Head of caudate nucleus (tissue), 42 donors: ENCODE measurements around the gene FAM13A.

Source experiments
- DNase-seq, 42 donors: peaks; one replicate each; pipeline versions ENCODE4 v3.0.0 to v3.0.0-alpha.2; 2020 to 2021; ENCODE audit warnings: mixed read lengths in 7 of 42
- intact Hi-C: fragments of 100-400 bp; cut with DNase I; formaldehyde crosslinking; loops from one replicate; pipeline ENCODE4 v1.15.0; 2022

The FAM13A gene

DNA sequence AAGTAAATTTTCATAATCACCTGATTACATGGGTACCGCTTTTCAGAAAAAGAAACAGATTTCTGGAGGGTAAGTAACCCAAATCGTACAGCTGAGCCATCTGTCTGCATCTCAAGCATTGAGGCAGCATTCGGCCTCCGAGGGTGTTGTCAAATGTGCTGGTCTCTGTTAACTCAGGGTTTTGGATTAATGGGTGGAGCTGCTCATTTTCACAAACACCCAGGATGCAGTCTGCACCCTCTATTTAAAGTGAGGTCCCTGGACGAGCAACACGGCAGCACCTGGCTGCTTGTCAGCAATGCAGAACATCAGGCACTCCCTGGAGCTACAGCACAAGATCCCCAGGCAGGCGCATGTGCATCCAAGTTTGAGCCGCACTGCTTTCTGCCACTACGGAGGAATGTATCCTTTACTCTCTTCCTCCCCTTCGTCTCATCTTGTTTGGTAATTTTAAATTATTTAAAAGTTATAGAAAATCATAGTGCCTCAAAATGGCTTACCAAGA is 334.7 kb downstream of the FAM13A start:
- intact Hi-C loops: no loop called here
- DNase-seq: no peak

- no peak for DNase-seq
- intact Hi-C loops: no loop called here
Measured at GRCh38 chr4:88720451-88721428, 336.2 kb downstream of the FAM13A start.

DNA sequence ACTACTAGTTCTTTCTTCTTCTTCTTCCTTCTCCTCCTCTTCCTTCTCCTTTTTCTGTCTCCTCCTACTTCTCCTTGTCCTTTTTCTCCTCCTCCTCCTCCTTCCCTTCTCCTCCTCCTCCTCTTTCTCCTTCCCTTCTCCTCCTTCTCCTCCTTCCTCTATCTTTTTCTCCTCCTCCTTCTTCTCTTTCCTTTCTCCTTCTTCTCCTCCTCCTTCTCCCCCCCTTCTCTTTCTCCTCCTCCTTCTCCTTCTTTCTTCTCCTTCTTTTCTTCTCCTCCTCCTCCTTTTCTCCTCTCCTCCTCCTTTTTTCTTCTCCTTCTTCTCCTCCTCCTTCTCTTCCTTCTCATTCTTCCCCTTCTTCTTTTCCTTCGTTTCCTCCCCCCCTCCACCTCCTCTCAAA is 337.6 kb downstream of the FAM13A start:
- intact Hi-C loops: no loop called here

GRCh38 chr4:88718098-88718497 is 338.9 kb downstream of the FAM13A start:
- DNase-seq: no peak
- intact Hi-C loops: no loop called here

More for the DNA sequence above, 337.6 kb downstream of the FAM13A start:
- DNase-seq: no peak

DNA sequence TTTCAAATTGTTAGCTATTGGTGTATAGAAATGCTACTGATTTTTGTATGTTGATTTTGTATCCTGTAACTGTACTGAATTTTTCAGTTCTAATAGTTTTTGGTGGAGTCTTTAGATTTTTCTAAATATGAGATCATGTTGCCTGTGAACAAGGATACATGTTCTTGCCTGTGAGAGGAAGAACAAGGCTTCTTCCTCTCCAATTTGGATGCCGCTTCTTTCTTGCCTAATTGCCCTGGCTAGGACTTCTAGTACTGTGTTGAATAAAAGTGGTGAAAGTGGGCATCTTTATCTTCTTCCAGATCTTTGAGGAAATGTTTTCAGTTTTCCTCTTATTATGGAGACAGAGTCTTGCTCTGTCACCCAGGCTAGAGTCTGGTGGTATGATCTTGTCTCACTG is 343.2 kb downstream of the FAM13A start:
- intact Hi-C loops: no loop called here
- no peak for DNase-seq

DNA sequence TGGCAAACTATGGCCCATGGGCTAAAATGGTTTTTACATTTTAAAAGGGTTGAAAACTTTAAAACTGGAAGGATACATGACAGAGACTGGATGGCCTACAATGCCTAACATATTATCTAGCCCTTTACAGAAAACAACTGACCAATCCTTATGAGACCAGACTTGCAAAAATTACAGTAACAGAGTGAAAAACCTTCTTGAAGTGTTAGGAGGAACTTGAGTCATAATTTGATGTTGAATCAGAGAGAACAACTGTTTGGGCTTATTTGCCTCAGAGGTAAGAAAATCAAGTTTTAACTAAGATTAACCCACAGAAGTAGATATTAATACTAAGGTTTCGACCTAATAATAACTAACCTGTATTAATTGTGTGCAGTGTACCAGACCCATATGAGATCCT is 347.0 kb downstream of the FAM13A start:
- DNase-seq: no peak
- intact Hi-C loops: loop anchor here (10.0 kb wide), 1 partner anchor 95 kb away; no protein-coding TSS in a partner anchor

DNA sequence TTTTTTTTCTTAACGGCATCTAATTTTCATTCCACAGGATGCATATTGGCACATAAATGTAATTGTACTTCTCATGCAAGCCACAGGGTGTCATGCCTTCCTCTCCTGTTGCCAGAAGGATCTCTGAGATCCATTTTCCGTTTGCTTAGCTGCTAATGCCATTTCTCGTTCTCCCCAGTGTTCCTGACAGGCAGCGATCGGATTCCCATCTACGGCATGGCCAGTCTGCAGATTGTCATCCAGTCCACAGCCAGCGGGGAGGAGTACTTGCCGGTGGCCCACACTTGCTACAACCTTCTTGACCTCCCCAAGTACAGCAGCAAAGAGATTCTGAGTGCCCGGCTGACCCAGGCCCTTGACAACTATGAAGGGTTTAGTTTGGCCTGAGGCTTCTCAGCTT is 350.4 kb downstream of the FAM13A start:
- peak in 32 of 42 donors; percentile 16 to 83 (median 55) for DNase-seq
- intact Hi-C loops: loop anchor here (10.0 kb wide), 1 partner anchor 98 kb away; no protein-coding TSS in a partner anchor

DNA sequence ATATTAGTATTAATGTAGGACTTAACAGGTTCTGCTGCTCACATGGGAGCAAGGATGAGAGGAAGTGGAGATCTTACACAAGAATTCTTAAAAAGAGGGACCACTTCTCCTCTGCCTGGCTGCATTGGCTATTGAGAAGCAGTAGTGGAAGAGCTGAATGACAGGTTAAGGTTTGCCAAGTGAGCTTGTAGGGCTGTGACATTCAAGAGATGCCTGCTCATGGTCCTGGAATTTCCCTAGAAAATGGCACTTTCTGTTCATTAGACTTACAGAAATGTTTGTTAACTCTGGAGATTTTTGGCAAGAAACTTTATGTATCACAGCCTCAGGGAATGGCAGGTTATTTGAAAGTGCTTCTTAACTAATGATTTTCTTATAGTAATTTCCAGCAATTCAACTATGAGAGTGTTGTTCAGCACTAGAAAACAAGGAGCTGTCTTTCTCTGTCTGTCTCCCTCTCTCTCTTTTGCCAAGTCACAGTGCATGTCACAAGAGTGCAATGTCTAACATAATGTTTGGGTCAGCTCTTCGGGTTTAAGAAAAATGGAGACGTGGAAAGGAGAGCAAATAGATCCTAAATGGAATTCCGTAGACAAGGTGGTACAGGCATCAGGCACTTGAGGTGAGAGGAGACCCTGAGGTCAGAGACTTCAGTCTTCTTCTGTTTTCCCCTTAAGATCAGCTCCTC is 351.0 kb downstream of the FAM13A start:
- peak in 1 of 42 donors; percentile 52 for DNase-seq
- intact Hi-C loops: loop anchor here (10.0 kb wide), 1 partner anchor 99 kb away; no protein-coding TSS in a partner anchor

DNA sequence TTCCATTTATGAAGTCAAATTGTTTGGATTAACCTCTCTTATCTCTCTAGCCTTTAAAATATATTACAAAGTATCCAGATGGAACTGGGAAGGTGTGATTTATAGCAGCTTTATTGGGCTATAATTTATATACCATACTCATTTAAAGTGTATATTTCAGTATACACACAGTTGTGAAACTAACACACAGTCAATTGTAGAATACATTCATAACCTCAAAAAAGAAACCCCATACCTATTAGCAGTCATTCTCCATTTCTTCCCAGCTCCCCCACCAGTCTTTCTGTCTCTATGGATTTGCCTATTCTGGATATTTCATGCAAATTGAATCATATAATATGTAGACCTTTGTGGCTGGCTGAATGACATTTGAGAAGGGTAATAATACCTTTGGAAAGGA is 351.8 kb downstream of the FAM13A start:
- intact Hi-C loops: loop anchor here (10.0 kb wide), 1 partner anchor 100 kb away; no protein-coding TSS in a partner anchor
- no peak for DNase-seq

DNA sequence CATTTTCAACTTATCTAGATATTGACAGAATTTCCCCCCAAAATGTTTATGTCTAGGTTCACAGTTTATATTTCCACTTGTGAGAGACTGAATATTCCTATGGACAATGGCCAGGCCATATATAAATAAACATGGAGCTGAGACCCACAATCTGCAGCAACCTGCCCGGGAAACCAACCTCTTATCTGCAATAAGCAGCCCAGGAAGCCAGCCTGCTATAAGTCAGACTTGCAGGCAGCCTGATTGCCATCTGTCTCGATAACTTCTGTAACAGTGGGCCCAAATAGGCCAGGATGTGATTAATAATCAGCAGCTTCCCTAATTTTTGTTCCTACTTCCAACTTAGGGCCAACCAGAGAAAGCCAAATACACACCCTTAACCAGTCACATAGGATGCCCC is 354.2 kb downstream of the FAM13A start:
- intact Hi-C loops: loop anchor here (10.0 kb wide), 1 partner anchor 102 kb away; no protein-coding TSS in a partner anchor
- no peak for DNase-seq

DNA sequence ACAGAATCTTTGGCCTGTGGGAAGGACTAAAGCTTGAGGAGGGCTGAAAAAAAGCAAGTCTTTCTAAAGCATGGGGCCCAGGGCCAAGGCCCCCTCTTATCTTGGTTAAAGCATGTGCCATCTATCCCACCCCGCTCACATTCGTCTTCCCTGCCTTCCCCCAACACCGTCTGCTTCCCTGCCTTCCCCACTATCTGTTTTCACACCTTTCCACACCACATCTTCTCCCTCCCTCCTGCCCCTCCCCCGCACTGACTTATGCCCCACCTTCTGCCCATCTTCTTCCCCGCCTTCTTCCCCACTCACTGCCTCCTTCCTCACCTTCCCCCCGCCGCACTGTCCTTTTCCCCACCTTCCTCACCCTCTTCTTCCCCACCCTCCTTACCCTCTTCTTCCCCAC is 358.5 kb downstream of the FAM13A start:
- intact Hi-C loops: no loop called here

DNA sequence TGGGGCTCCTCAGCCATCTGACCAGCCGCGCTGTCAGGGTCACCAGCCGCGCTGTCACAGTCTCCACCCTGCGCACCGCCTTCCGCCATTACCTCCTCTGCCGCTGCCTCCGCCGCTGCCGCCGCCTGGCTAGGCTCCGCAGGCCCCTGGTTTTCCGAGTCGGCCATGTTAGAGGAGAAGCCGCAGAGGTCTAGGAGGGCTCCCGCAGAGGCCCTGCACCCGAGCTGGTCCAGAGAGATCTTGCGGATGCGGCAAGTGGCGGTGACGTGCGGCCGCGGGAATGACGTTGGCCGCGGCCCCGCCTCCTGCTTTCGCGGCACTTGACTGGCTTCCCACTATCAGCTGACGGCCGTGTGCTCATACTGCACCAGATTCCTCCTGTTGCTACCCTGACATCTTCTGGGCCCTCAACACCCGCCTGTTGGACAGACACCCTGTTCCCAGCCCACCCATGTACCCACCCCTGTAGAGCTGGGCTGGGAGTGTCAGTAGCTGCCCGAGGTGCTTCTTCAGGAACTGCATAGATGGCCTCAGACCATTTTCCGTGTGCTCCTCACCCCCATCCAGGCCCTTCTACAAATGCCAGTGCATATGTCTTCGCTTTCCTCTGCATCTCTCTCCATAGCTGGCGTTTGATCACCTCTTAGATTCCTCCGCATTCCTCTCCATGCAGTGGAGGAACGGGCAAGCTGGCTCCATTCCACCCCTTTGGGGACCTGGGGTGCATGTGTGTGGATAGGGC is 359.2 kb downstream of the FAM13A start, which contains the start of gene NAP1L5:
Gene NAP1L5 (minus strand): TSS at position 242 of the 742 bp plus-strand sequence. CDS start 75 bp downstream, at position 167.
- intact Hi-C loops: no loop called here

More for the DNA sequence above, 358.5 kb downstream of the FAM13A start:
- DNase-seq: no peak

DNA sequence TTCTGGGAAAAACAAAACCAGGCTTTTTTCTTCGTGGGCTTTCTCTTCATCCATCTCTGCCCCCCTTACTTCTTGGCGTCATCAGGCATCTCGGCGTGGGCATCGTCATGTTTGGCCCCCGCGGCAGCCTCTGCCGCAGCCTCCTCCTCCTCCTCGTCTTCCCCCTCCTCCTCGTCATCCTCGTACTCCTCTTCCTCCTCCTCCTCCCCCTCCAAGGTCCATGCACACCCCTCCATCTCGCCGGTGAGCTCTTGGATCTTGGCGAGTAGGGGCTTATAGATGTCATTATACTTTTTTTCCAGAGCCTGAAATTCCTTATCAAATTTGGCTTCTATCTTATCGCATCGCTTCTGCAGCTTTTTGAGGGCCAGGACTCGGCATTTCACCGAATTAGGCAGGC is 359.8 kb downstream of the FAM13A start:
- intact Hi-C loops: no loop called here
- DNase-seq: peak in 33 of 42 donors; percentile 9 to 70 (median 38)

More for the DNA sequence above, 359.2 kb downstream of the FAM13A start, which contains the start of gene NAP1L5:
- peak; percentile 49 to 91 (median 76) for DNase-seq

DNA sequence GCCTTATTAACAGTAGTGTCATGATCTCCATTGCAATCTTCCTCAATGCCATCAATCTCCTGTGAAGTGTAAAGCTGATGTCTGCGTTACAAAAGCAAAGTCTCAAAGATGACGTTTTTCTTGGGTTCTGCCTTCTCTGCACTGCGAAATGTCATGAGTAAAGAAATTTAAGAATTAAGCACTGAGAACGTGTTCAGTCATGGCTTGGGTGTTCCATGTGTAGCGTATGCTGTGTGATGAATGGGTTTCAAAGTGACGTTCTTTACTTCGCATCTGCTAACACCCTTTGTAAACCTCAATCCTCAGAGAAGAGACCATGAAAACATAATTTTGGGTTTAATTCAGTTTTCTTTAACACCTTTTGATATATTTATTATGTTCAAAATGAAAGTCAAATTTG is 360.4 kb downstream of the FAM13A start:
- intact Hi-C loops: no loop called here
- no peak for DNase-seq

DNA sequence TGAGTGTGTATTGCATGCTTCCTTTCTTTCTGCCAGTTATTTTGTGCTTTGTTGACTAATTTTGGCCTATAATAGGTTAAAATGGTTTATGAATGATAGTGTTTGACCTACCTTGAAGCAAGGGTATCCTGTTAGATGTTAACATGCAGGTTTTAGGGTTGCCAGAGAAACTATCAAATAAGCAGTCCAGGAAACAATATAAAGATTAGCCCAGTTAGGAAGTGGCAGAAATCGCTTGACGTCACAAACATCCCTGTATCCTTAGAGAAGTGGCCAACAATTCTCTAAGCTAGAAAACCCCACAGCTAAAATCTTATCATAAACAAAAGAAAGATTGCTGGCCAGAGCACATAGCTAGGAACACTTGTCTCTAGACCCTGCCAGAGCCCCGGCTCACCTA is 363.2 kb downstream of the FAM13A start:
- intact Hi-C loops: no loop called here
- DNase-seq: no peak

DNA sequence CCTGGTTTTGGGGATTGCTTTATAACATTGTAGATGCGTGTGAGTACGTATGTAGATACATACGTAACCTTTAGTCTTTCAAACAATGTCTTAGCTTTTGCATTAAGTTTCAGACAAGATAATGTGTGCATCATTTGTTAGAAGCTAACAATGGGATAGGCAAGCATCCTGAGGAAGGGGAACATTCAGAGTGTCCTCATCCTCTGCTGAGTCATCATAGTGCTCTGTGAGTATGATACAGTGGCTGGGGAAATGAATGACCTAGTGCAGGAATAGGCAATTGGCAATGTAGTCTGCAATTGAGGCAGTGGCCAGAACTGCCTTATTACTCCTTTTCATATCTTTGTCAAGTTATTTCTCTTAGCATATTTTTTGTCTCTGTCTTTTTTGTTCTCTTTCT is 366.6 kb downstream of the FAM13A start:
- no peak for DNase-seq

GRCh38 chr4:88681209-88681608 is 375.8 kb downstream of the FAM13A start:
- no peak for DNase-seq
- intact Hi-C loops: no loop called here

More for the DNA sequence above, 366.6 kb downstream of the FAM13A start:
- intact Hi-C loops: no loop called here
